ENCODE results near the gene PRKN. TPM values are rescaled to one million over a fixed set of nuclear protein-coding genes. Genes with fewer than 3 reads are reported as not detected.

The PRKN gene
- total RNA-seq, 1 experiment from 2014 or later: not detected

GRCh38 chr6:162100096-162100495, 627.5 kb downstream of the PRKN start:
- H4K20me1 ChIP-seq (ENCODE audit: insufficient read depth): no peaks in the 10 kb centered on the region
- no peaks in the 10 kb centered on the region for H3F3A ChIP-seq (ENCODE audit: insufficient read depth, low read depth)
- no TSS peak for BruUV-seq (replicated peaks)
- no peaks in the 10 kb centered on the region for H3K36me3 ChIP-seq (ENCODE audit: low read depth)
- H2AFZ ChIP-seq: no peak overlapping the region
- ChIA-PET POLR2A (ENCODE audit: unreplicated experiment) (no interaction called here), CTCF (no interaction called here)
- no peak for DNase-seq
- no peaks in the 10 kb centered on the region for H3K9me3 ChIP-seq (ENCODE audit: insufficient read depth, low read depth)
- H3K9me2 ChIP-seq (ENCODE audit: insufficient read depth): no peaks in the 10 kb centered on the region
- H3K27ac ChIP-seq: no peak overlapping the region
- H3K79me2 ChIP-seq (ENCODE audit: low read depth): no peaks in the 10 kb centered on the region
- H3K4me2 ChIP-seq: no peak overlapping the region
- no peaks in the 10 kb centered on the region for H3K4me1 ChIP-seq (replicated peaks; ENCODE audit: insufficient read depth)
- intact Hi-C loops (cut with micrococcal nuclease; ENCODE audit: unreplicated experiment): no loop called here
- peaks cover 10% of the 10 kb centered on the region for H3K27me3 ChIP-seq (ENCODE audit: insufficient read depth, low read depth)
- no peak for TF ChIP-seq EZH2 (IDR thresholded peaks at IDR 0.05; ENCODE audit: low read depth)
- TF ChIP-seq CTCF (conservative IDR thresholded peaks at IDR 0.05): no peak
- no peak overlapping the region for H3K4me3 ChIP-seq

DNA sequence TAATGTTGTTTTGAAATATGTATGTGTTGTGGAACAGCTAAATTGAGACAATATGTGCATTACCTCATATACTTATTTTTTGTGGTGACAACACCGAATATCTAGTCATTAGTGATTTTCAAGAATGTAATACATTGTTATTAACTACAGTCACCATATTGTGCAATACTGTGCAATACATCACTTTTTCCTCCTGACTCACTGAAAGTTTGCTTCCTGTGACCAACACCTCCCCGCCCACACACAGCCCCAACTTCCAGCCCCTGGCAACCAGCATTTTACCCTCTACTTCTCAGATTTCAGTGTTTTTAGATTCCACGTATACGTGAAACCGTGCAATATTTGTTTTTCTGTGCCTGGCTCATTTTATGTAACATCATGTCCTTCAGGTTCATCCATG, 627.9 kb downstream of the PRKN start:
- H4K20me1 ChIP-seq (ENCODE audit: insufficient read depth): no peaks in the 10 kb centered on the region
- H3K9me3 ChIP-seq (ENCODE audit: insufficient read depth, low read depth): no peaks in the 10 kb centered on the region
- H3K4me1 ChIP-seq (replicated peaks; ENCODE audit: insufficient read depth): no peaks in the 10 kb centered on the region
- H3K4me2 ChIP-seq: no peak overlapping the region
- H3K36me3 ChIP-seq (ENCODE audit: low read depth): no peaks in the 10 kb centered on the region
- H3K9me2 ChIP-seq (ENCODE audit: insufficient read depth): no peaks in the 10 kb centered on the region
- ChIA-PET POLR2A (ENCODE audit: unreplicated experiment) (no interaction called here), CTCF (no interaction called here)
- no peak overlapping the region for H3K27ac ChIP-seq
- intact Hi-C loops (cut with micrococcal nuclease; ENCODE audit: unreplicated experiment): no loop called here
- TF ChIP-seq EZH2 (IDR thresholded peaks at IDR 0.05; ENCODE audit: low read depth) (no peak), CTCF (conservative IDR thresholded peaks at IDR 0.05) (no peak)
- no peak for DNase-seq
- H3K4me3 ChIP-seq: no peak overlapping the region
- peaks cover 10% of the 10 kb centered on the region for H3K27me3 ChIP-seq (ENCODE audit: insufficient read depth, low read depth)
- no peaks in the 10 kb centered on the region for H3K79me2 ChIP-seq (ENCODE audit: low read depth)
- no peak overlapping the region for H2AFZ ChIP-seq
- BruUV-seq (replicated peaks): no TSS peak
- H3F3A ChIP-seq (ENCODE audit: insufficient read depth, low read depth): no peaks in the 10 kb centered on the region

DNA sequence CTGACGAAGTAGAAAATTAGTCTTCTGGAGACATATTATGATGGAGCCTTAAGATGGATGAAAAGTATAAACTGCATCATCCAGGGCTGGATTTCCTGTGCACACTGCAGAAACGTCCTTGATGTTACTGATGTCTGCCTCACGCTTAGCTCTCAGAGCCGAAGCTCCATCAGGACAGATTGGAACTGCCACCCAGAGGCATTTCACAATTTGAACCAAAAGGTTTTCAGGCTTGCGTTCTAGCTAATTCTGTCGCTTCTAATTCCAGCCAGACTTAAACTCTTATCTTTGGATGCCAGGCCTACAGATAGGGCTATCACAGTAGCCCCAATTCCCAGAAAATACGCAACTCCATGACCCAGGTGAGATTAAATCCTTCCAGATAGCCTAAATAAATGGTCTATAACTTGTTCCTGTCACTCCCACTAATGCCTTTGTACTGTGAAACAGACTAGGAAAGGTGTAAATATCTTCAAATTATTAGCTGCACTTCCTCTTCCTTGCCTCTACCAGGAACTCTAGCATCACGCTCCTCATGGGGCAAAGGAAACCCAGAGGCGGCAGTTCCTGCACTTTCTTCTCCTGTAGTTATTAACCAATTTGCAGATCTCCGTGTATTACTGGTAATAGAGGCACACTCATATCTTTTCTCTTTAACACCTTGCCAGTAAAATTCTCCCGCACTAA, 634.6 kb downstream of the PRKN start:
- CTCF ChIA-PET: no interaction called here

More for the DNA sequence above, 634.6 kb downstream of the PRKN start:
- no peaks in the 10 kb centered on the region for H3K36me3 ChIP-seq (ENCODE audit: low read depth)
- BruUV-seq (replicated peaks): no TSS peak
- TF ChIP-seq CTCF (conservative IDR thresholded peaks at IDR 0.05) (no peak), EZH2 (IDR thresholded peaks at IDR 0.05; ENCODE audit: low read depth) (no peak)
- H3K9me2 ChIP-seq (ENCODE audit: insufficient read depth): no peaks in the 10 kb centered on the region
- peaks cover 35% of the 10 kb centered on the region for H3K27me3 ChIP-seq (ENCODE audit: insufficient read depth, low read depth)
- POLR2A ChIA-PET (ENCODE audit: unreplicated experiment): no interaction called here
- DNase-seq: no peak
- no peak overlapping the region for H2AFZ ChIP-seq
- no peak overlapping the region for H3K27ac ChIP-seq
- no peak overlapping the region for H3K4me2 ChIP-seq
- no peaks in the 10 kb centered on the region for H4K20me1 ChIP-seq (ENCODE audit: insufficient read depth)
- intact Hi-C loops (cut with micrococcal nuclease; ENCODE audit: unreplicated experiment): no loop called here
- H3F3A ChIP-seq (ENCODE audit: insufficient read depth, low read depth): no peaks in the 10 kb centered on the region
- no peaks in the 10 kb centered on the region for H3K79me2 ChIP-seq (ENCODE audit: low read depth)
- no peaks in the 10 kb centered on the region for H3K4me1 ChIP-seq (replicated peaks; ENCODE audit: insufficient read depth)
- no peaks in the 10 kb centered on the region for H3K9me3 ChIP-seq (ENCODE audit: insufficient read depth, low read depth)
- no peak overlapping the region for H3K4me3 ChIP-seq
